OCI-M1 (cell line): ENCODE data around the gene TBC1D22A.
A peak's percentile ranks its signal among the peaks of the same experiment; 100 is the strongest.

Experiments used
- DNase-seq: peaks from one replicate; lab custom pipeline; 2025; lab: John Stamatoyannopoulos, UW

The TBC1D22A gene

GRCh38 chr22:46887978-46888377 lies 125.5 kb downstream of the TBC1D22A start:
- DNase-seq = no peak

GRCh38 chr22:46890819-46891218 lies 128.4 kb downstream of the TBC1D22A start:
- DNase-seq = no peak

DNA sequence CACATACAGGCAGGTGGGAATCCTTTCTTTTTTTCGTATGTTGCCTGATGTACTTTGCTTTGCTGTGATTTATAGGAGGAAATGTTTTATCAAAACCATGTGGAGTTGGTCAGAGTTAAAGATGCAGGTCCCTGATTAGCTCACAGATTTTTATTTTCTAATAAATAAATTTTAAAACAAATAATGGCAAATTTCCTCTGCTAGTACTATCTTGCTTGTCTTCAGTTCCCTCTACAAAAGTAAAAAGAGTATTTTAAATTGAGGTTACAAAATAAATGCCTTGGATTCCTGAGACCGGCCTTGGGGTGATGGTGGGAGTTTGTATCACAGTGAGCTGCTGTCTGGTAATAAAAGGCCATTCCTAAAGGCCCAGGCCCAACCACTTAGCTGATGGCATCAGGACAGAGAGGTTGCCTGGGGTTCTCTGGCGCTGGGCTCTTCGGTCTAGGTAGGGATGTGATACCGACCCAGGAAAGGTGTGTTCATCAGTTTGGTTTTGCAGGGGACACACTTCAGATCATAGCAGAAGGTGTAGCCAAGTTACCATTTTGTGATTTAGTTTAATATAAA lies 129.0 kb downstream of the TBC1D22A start:
- DNase-seq = no peak

- DNase-seq = no peak
Observed at GRCh38 chr22:46892866-46893265, 130.4 kb downstream of the TBC1D22A start.

DNA sequence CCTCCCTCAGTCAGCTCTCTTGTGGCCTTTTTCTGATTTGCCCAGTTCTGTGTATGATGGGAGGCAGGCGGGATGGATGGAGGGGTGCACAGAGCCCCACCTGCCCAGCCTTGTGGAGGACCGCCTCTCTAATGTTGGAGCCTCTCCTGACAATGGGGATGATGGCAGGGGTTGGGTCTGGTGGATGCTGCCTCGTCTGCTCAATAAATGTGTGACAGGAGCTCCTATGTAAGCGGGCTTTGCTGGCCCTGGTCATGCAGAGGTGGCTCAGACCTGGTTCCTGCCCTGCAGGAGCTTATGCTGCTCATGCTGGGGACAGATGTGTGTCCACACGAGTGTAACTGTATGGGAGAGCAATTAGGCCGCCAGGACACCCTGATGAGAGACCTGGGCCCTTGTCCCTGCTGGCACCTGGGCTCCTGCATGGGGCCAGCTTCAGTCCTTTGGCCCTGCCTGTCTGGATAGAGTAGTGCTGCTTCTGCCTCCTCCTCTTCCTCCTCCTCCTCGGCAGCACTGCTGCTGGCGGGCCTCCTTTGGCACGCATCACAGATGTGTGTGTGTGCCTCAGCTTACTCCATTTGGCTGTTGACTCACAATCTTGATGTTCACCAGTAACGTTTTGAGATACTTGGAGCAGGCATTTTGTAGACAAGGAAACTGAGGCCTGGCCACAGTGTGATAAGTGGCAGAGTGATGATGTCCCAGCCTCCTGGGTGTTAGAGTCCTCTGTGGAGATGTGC lies 131.0 kb downstream of the TBC1D22A start:
- DNase-seq = no peak

- DNase-seq = no peak
Observed at GRCh38 chr22:46894081-46894671, 131.7 kb downstream of the TBC1D22A start.

DNA sequence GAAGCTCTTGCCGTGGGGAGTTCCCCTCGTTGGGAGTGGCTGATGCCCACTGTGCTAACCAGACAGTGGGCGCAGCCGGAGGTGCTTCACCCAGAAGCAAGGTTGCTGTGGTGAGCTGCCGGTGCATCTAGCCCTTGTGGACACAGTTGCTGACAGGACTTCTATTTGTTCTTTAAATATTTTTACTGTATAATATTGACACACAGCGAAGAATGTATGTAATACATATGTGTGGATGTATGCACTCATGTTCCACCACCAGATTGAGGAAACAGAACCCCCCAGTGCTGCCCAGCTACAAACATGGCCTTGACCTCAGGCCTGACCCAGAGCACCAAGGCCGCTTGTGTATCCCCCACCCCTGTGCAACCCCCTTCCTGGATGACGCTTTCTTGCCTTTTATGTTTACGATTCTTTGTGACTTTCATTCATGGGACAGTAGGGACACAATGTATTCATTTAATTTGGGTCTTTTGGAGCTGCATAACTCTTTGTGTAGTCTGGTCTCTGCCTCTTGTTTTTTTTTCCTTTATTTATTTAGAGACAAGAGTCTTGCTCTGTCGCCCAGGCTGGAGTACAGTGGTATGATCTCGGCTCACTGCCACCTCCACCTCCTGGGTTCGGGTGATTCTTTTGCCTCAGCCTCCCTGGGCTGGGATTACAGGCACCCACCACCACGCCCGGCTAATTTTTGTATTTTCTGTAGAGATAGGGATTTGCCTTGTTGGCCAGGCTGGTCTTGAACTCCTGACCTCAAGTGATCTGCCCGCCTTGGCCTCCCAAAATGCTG lies 132.6 kb downstream of the TBC1D22A start:
- no peak for DNase-seq

DNA sequence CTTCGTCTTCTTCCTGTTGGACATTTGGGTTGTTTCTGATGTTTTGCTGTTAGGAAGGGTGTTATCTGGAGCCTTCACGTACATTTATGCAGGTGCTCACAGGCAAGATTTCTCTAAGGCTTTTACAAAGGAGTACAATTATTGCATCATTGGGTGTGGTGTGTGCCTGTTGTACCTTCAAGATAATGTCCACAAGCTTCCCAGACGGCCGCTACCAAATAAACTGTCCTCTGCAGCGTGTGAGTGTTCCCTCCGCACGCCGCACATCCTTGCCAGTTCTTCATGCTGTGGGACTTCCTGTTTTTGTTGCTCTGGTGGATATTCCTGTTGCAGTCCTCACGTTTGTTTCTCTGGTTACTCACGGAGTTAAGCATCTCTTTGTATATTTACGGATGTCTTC lies 133.3 kb downstream of the TBC1D22A start:
- peak; percentile 1 for DNase-seq

GRCh38 chr22:46896166-46896565 lies 133.7 kb downstream of the TBC1D22A start:
- no peak for DNase-seq

- no peak for DNase-seq
Observed at GRCh38 chr22:46896568-46897245, 134.3 kb downstream of the TBC1D22A start.

DNA sequence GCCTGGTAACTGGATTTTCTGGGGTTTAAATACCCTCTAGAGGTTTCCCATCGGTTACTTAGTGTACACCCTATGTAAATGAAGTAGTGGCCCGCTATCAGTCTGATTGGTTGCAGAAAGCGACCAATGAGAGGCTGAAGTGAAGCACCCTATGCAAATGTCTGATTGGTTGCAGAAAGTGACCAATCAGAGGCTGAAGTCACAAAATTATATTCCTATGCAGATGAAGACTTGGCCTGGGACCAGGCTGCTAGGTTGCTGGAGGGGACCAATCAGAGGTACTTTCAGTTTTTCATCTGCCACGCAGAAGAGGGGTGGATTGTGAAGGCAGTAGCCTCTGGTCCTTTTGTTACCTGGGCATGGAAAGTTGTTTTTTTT lies 134.8 kb downstream of the TBC1D22A start:
- peak; percentile 16 for DNase-seq

- DNase-seq = no peak
Observed at GRCh38 chr22:46900549-46900948, 138.1 kb downstream of the TBC1D22A start.

- no peak for DNase-seq
Observed at GRCh38 chr22:46902436-46902835, 140.0 kb downstream of the TBC1D22A start.

GRCh38 chr22:46902998-46903916 lies 140.8 kb downstream of the TBC1D22A start:
- no peak for DNase-seq

DNA sequence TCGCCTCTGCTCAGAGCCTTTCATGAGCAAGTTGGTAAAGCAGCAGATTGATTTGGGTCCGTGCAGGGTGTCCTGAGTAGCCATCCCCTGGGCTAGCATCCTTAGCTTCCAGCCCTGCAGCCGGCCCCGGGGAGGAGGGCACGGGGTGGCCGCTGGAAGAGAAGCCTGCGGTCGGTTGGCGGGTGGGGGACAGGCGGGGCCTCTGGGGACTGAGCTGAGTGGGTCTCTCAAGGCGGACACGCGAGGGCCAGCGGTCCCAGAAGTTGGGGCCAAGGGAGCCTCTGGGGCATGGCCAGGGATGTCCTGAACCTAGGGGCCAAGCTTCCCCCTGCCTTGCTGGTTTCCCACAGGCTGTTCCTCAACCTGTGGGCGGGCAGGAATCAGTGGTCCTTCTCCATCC lies 143.0 kb downstream of the TBC1D22A start:
- no peak for DNase-seq

- DNase-seq = no peak
Observed at GRCh38 chr22:46905834-46906233, 143.4 kb downstream of the TBC1D22A start.

- DNase-seq = no peak
Observed at GRCh38 chr22:46906326-46907045, 144.0 kb downstream of the TBC1D22A start.

GRCh38 chr22:46907241-46908215 lies 145.1 kb downstream of the TBC1D22A start:
- no peak for DNase-seq

DNA sequence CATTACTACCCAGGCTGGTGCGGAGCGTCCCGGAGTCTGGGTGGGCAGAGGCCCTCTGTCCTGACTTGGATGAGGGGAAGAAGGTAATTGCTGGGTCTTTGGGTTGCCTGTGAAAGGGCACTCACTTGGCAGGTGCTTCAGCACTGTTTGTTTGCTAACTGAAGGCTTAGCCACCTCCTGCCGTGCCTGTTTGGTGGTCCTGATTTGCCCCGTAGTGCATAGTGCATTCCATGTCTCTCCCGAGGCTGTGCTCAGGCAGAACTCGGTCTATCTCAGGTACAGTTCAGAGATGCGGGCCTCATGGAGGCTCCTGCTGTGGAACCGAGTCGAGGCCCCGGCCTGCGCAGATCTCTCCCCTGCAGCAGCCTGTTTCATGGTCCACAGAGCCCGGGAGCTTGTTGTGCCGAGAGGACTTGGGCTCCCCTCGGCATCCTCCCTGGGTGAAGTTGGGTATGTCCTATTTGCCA lies 146.2 kb downstream of the TBC1D22A start:
- no peak for DNase-seq
